IMR-90 (cell line): ENCODE measurements around the gene OPN1LW.
"Not testable (repeated sequence)": the region's sequence is repeated elsewhere in the genome, so short reads cannot be mapped to it uniquely, and the experiment has no call there.

Experiments
- CTCF ChIP-seq: conservative IDR thresholded peaks from 2 replicates; pipeline ENCODE4 v1.5.1; 2012; ENCODE audit warnings: mild to moderate bottlenecking, low read depth, low read length, improper control_type of control experiment
- POLR2A ChIP-seq: IDR thresholded peaks from 2 replicates; pipeline ENCODE4 v1.6.1; 2012; ENCODE audit warnings: mild to moderate bottlenecking, low read depth, low read length

GRCh38 chrX:154157207-154157606 lies 13.2 kb downstream of the OPN1LW start:
- TF ChIP-seq CTCF, POLR2A: not testable (repeated sequence)
